ENCODE measurements around the gene CDC42BPA.
A peak's percentile ranks its signal among the peaks of the same experiment; 100 is the strongest.
"Not testable (repeated sequence)": the region's sequence is repeated elsewhere in the genome, so short reads cannot be mapped to it uniquely, and the experiment has no call there.

CDC42BPA gene

DNA sequence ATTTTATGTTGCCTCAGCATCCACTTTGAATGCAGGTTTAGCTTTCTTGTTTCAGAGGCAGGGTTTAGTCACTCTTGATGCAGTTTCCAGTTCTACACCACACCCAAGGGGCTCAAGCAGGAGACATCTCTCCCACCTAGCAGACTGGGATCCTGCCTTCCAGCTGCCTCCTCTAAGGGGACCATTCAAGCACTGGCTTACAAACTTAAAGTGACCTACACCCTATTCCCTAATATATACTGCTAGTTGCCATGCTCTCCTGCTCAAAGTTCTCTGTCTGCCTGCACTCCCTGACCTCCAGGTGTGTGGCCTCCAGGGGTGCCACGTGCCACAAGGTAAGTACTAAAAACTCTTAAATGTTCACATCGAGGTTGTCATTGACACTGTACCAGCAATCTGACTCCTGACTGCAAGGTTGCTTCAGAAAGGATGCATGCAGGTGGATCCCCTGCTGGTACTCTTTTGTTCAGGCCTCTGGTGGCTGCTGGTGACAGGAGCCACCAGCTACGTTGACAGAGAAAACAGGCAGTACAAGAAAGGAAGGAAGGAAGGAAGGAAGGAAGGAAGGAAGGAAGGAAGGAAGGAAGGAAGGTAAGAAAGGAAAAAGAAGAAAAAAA lies 192.3 kb downstream of the CDC42BPA start:
- DNase-seq, result no peak

DNA sequence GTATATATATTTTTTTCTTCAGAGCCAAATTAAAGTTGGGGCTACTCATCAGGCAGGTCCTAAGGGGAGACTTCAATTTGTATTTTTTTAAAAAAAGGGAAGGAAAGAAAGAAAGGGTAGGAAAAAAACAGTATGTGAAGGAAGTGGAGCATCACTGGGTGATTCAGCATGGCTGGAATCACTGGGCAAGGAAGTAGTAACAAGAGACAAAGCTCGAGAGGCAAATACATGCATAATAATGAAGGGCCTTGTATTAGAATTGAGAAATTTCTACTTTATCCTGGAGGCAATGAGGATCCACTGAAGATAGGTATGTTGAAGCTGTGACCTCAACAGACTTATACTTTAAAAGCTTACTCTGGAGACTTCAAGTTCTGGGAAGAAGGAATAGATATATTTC lies 193.8 kb downstream of the CDC42BPA start:
- DNase-seq, result no peak

- peak; percentile 62 for DNase-seq
Observed at GRCh38 chr1:227120826-227121225, 197.5 kb downstream of the CDC42BPA start.

DNA sequence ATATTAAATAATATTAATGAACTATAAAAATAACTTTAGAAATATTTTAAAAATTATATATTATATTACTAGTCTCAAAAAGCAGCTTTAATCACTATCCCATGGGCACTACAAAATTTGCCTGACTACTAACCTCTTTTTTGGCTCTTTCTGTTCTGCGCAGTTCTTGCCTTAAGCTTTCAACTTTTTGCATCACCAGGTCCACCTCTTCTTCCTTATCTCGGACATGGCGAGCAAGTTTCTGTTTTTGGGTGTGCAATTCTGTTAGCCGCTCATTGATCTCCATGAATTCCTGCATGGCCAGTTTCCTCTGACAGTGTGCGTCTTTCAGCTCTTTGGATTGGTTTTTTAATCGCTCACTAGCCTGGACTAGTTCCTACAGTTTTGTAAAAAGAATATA lies 205.8 kb downstream of the CDC42BPA start:
- DNase-seq, result no peak

- no peak for DNase-seq
Observed at GRCh38 chr1:227111782-227112181, 206.5 kb downstream of the CDC42BPA start.

- DNase-seq, result not testable (repeated sequence)
Observed at GRCh38 chr1:227105291-227105690, 213.0 kb downstream of the CDC42BPA start.

- DNase-seq, result no peak
Observed at GRCh38 chr1:227102056-227102455, 216.2 kb downstream of the CDC42BPA start.

DNA sequence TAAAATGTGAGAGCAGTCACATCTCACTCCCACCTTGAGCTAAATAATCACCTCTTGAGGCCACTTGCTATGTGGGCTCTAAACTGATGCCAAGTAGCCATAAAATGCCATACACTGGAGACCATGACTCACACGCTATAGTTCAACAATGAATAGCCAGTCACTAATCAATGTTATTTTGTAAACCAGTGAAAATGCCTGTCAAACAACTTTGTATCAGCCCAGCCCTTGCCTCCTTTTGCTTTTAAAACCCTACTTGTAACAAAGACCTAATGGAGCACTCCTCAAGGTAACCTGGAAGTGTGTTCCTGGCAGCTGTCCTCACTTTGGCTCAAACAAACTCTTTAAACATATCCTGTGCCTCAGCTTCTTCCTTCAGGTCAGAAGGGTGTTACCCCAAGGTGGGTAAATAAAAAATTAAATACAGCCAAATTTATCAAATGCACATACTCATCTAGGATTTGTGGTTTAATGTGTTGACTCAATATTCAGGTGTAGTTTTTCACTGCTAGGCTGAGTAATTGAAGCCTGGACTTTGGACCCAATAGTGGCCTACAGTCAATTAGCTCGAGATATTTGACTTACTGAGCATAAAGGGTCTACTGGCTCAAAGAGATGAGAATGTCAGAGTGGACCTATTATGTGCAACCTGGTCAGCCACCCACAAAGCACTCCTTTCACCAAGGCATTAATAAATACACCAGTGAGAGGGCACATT lies 223.9 kb downstream of the CDC42BPA start:
- DNase-seq, result no peak

DNA sequence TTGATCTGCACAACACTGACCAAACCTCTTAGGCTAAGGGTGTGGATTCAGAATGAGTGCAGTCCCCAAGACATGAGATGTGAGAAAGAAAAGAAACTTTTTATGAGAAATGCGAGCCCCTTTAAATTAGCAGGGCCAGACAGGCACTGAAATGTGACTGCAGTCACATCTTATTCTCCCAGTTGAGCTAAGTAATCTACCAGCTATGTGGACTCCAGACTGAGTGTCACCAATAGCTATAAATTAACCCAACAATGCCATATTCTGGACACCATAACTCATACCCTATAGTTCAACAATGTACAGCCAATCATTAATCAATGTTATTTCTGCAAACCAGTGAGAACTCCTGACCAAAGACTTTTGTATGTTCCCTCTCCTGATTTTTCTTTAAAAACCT lies 225.0 kb downstream of the CDC42BPA start:
- DNase-seq, result no peak

GRCh38 chr1:227092069-227092468 lies 226.2 kb downstream of the CDC42BPA start:
- no peak for DNase-seq

DNA sequence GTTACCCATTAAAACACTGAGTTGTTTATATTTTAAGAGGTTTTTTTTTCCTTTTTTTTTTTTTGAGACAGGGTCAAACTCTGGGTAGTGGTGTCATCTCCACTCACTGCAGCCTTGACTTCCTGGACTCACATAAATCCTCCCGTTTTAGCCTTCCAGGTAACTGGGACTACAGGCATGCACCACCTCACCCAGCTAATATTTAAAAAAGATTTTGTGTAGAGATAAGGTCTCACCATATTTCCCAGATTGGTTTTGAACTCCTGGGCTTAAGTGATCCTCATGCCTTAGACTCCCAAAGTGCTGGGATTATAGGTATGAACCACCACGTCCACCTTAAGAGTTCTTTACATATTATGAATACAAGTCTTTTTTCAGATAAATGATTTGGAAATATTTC lies 231.7 kb downstream of the CDC42BPA start:
- no peak for DNase-seq

- DNase-seq, result no peak
Observed at GRCh38 chr1:227082999-227083746, 235.1 kb downstream of the CDC42BPA start.

DNA sequence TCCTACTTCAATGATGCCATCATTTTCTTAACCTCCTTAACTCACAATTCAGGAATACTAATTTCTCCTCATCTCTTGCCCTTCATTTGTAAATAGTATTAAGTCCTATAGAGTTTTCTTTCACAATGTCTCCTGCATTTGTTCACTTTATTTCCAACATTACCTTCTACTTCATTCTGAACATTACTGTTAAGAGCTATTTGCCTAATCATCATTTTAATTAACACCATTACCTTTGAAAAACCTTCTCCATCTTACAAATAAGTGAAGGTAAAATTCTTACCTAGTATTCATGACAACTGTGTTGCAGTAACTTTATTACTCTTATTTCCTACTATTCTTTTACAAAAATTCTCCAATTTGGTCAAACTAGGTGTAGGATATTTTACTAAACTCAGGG lies 240.5 kb downstream of the CDC42BPA start:
- no peak for DNase-seq

- DNase-seq, result no peak
Observed at GRCh38 chr1:227073786-227074185, 244.5 kb downstream of the CDC42BPA start.

DNA sequence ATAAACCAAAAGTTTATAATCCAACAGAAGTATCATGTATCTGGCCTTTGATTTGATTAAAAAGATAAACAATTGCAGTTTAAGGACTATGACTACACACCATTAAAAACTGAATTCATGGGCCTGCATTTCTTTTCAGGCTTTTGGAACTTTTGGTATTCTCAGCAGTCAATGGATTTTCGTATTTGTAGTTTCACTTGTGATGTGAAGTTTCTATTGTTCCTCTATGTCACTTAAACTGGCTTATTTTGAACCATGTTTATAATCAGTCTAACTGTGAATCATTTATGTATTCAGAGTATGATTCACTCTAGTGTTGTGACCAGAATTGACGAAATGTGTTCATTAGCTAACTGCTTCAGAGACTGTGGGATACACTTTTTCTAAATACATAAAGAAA lies 245.3 kb downstream of the CDC42BPA start:
- DNase-seq, result no peak

DNA sequence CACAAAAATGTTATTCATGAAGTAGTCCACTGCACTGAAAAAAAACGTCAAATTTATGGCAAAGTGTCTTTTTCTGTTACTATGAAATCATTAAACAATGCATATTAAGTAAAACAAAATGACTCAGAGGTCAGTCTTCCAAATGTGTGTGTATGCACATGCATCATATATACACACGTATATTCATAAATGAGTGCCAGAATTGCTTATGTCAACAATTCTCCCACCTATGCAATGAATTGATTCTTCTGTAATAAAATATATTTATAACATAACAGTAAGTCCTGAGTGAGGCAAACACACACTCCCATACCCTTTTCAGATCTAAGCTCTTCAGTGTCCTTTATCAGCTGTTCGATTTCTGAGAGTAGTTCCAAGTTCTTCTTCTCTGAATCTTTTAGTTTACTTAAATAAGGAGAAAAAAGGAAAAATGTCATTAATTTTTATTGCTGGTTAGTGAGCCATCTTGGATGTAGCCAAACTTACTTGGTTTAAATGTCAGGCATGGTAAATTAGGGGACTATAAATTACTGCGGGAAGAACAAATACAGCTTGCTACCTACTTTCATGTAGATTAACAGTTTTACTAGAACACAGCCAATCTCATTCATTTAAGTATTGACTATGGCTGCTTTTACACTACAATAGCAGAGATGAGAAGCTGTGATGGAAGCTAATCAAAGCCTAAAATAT lies 246.3 kb downstream of the CDC42BPA start:
- no peak for DNase-seq

DNA sequence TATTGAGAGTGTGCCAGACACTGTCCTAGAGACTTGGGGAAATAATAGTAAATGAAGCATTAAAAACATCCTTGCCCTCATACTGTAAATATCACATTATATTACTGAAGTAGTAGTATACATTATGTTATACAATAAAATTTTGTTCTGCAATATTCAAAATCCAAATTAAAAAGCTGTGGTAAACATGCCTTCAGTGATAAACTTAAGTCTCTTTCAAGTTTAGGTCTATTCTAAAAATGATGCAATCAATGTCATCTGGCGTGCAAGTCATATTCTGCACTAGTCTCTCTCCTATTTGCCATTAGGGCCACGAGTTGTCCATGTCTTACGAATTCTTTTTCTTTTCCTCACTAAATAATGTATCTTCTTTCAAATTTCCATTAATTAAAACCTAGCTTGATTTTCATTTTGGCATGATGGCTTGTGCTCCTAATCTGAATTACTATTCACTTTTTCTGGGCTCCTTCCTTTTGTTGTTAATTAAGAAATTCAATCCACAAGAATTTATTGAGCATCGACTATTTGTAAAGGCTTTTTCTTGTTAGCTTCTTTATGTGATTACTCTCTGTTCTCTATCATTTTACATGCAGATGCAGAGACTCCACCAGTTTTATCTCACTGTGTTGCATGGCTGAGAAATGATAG lies 247.5 kb downstream of the CDC42BPA start:
- DNase-seq, result no peak

GRCh38 chr1:227069490-227069889 lies 248.8 kb downstream of the CDC42BPA start:
- DNase-seq, result no peak

DNA sequence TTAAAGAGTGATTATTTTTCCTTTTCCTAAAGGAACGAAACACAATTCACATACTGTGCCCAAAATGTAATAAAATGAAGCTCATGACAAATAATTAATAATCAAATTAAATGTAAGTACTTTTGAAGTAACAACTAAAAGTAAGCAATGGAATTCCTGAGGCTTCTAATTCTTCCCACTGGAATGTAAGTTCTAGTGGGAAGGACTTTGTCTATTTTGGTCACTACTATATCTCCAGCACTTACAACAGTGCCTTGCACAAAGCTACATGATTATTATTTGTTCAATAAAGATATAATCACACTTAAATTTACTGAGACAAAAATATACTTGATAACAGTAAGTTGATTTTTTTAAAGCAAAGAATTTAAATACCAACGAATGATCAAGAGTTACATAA lies 249.4 kb downstream of the CDC42BPA start:
- DNase-seq, result no peak

GRCh38 chr1:227066999-227067398 lies 251.3 kb downstream of the CDC42BPA start:
- no peak for DNase-seq

- DNase-seq, result no peak
Observed at GRCh38 chr1:227065311-227065710, 253.0 kb downstream of the CDC42BPA start.

DNA sequence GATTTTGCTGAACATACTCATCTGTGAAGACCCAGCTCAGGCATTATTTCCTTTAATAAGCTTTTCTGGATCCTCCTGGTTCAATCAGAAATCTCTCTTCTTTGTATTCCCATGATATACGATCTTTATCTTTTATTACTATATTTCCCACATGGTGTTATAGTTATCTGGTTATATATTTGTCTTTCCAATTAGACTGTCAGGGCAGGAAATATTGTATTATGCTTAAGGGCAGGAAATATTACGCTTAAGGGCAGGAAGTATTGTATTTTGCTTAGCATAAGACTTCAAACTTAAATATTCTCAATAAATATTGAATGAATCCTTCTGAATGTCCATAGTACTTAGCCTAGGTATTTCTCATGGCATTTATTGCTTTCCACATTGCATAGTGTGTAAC lies 256.0 kb downstream of the CDC42BPA start:
- no peak for DNase-seq

DNA sequence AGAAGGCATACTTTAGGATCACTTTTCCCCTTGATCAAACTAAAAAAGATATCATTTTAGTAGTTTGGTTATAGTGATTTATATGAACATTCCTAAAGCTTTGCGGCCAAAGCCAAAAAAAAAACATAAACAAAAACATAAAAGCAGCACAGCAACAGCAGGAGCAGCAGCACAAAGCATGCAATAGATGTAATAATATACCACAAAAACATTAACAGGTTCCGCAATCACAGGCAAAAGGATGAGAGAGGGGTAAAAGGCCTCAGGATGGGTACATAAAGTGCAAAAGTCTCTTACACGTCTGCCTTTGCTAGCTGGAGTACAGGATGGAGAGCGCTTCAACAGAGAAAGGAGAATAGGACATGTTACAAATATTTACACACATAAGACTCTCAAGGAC lies 259.2 kb downstream of the CDC42BPA start:
- DNase-seq, result no peak
